ENCODE results near the gene PRM3. TPM values are rescaled to one million over a fixed set of nuclear protein-coding genes. Genes with fewer than 3 reads are reported as not detected.
A peak's percentile ranks its signal among the peaks of the same experiment; 100 is the strongest.
"Not testable (repeated sequence)": the region's sequence is repeated elsewhere in the genome, so short reads cannot be mapped to it uniquely, and the experiment has no call there.

The PRM3 gene
- total and polyA plus RNA-seq, 2 experiments from 2014 or later: not detected

DNA sequence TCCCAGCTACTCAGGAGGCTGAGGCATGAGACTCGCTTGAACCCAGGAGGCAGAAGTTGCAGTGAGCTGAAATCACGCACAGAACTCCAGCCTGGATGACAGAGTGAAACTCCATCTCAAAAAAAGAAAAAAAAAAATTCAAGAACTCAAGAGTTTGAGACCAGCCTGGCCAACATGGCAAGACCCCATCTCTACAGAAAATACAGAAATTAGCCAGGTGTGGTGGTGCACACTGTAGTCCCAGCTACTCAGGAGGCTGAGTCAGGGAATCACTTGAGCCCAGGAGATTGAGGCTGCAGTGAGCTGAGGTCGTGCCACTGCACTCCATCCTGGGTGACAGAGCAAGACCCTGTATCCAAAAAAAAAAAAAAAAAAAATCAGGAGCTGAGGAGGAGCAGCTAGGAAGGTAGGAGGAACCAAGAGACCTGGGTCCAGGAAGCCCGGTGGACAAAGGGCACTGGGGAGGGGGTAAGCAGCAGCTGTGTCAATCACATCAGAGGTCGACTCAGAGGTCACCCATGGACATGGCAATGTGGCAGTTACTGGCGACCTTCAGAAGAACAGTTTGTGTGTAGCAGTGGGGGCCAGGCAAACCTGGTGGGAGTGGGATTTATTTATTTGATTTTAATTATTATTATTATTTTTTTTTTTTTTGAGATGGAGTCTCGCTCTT is 18.8 kb upstream of the PRM3 start:
- Histone ChIP-seq H3K4me1 (ENCODE audit: low read depth) (peaks cover 13% of the 10 kb centered on the region), H3K36me3 (no peaks in the 10 kb centered on the region), H3K9me3 (ENCODE audit: low read depth) (no peaks in the 10 kb centered on the region), H3K27ac (no peak overlapping the region), H3K27me3 (no peaks in the 10 kb centered on the region), H3K4me3 (no peak overlapping the region)
- DNase-seq (ENCODE audit: low read depth in 1 of 2, low spot score in 1 of 2): no peak
- TF ChIP-seq, protein P1, sequence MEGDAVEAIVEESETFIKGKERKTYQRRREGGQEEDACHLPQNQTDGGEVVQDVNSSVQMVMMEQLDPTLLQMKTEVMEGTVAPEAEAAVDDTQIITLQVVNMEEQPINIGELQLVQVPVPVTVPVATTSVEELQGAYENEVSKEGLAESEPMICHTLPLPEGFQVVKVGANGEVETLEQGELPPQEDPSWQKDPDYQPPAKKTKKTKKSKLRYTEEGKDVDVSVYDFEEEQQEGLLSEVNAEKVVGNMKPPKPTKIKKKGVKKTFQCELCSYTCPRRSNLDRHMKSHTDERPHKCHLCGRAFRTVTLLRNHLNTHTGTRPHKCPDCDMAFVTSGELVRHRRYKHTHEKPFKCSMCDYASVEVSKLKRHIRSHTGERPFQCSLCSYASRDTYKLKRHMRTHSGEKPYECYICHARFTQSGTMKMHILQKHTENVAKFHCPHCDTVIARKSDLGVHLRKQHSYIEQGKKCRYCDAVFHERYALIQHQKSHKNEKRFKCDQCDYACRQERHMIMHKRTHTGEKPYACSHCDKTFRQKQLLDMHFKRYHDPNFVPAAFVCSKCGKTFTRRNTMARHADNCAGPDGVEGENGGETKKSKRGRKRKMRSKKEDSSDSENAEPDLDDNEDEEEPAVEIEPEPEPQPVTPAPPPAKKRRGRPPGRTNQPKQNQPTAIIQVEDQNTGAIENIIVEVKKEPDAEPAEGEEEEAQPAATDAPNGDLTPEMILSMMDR (IDR thresholded peaks at IDR 0.05; ENCODE audit: low read depth, low read length): no peak

GRCh38 chr16:11291091-11291703 is 17.8 kb upstream of the PRM3 start:
- Histone ChIP-seq H3K27ac (no peak overlapping the region), H3K4me1 (ENCODE audit: low read depth) (peaks cover 3% of the 10 kb centered on the region), H3K4me3 (no peak overlapping the region), H3K36me3 (no peaks in the 10 kb centered on the region), H3K9me3 (ENCODE audit: low read depth) (no peaks in the 10 kb centered on the region), H3K27me3 (no peaks in the 10 kb centered on the region)
- peak in 1 of 2 donors; percentile 39 for DNase-seq (ENCODE audit: low read depth in 1 of 2, low spot score in 1 of 2)
- TF ChIP-seq, protein P1 (IDR thresholded peaks at IDR 0.05; ENCODE audit: low read depth, low read length): no peak

DNA sequence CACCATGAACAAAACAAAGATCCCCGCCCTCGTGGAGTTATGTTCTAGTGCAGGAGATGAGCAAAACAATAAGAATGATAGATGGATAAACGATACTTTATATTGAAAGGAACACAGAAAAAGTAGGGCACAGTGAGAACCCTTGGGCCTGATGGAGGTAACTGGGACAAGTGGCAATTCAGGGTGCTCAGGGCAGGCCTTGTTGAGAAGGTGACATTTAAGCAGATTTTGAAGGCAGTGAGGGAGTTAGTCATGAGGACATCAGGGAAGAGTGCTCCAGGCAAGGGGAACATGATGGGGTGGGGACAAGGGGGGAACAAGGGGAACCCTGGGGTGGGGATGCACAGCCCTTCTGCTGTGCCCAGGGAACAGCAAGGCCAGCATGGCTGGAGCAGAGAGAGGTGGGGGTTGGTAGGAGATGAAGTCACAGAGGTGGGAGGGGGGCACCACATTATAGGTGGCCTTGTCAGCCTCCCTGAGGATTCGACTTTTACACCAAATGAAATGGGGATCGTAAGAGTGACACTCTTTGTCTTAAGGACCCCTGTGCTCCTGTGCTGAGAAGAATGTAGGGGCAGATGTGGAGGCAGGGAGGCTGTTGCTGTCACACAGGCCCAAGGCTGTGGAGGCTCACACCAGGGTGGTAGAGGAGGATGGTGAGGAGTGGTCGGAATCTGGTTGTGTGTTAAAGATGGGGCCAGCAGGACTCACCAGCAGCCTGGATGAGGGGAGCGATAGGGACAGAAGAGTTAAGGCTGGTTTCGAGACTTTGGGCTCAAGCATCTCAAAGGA is 16.9 kb upstream of the PRM3 start:
- TF ChIP-seq, protein P1 (IDR thresholded peaks at IDR 0.05; ENCODE audit: low read depth, low read length): no peak
- H3K4me1 ChIP-seq (ENCODE audit: low read depth): no peaks in the 10 kb centered on the region
- no peaks in the 10 kb centered on the region for H3K9me3 ChIP-seq (ENCODE audit: low read depth)
- H3K27me3 ChIP-seq: no peaks in the 10 kb centered on the region
- H3K27ac ChIP-seq: no peak overlapping the region
- H3K4me3 ChIP-seq: no peak overlapping the region
- no peak for DNase-seq (ENCODE audit: low read depth in 1 of 2, low spot score in 1 of 2)
- H3K36me3 ChIP-seq: no peaks in the 10 kb centered on the region

GRCh38 chr16:11289696-11290095 is 16.3 kb upstream of the PRM3 start:
- not testable (repeated sequence) for H3K36me3 ChIP-seq; H3K27ac ChIP-seq; H3K27me3 ChIP-seq; H3K4me3 ChIP-seq; DNase-seq (ENCODE audit: low read depth in 1 of 2, low spot score in 1 of 2); H3K9me3 ChIP-seq (ENCODE audit: low read depth); H3K4me1 ChIP-seq (ENCODE audit: low read depth)

- Histone ChIP-seq H3K4me1 (ENCODE audit: low read depth) (no peaks in the 10 kb centered on the region), H3K4me3 (no peak overlapping the region), H3K27me3 (no peaks in the 10 kb centered on the region), H3K36me3 (no peaks in the 10 kb centered on the region), H3K27ac (no peak overlapping the region), H3K9me3 (ENCODE audit: low read depth) (no peaks in the 10 kb centered on the region)
- DNase-seq (ENCODE audit: low read depth in 1 of 2, low spot score in 1 of 2): no peak
- TF ChIP-seq, protein P1 (IDR thresholded peaks at IDR 0.05; ENCODE audit: low read depth, low read length): no peak
These were observed 15.8 kb upstream of the PRM3 start for GRCh38 chr16:11289202-11289601.

- DNase-seq (ENCODE audit: low read depth in 1 of 2, low spot score in 1 of 2): no peak
- TF ChIP-seq, protein P1 (IDR thresholded peaks at IDR 0.05; ENCODE audit: low read depth, low read length): no peak
- H3K4me3 ChIP-seq: no peak overlapping the region
- H3K27ac ChIP-seq: no peak overlapping the region
- H3K4me1 ChIP-seq (ENCODE audit: low read depth): no peaks in the 10 kb centered on the region
- H3K36me3 ChIP-seq: no peaks in the 10 kb centered on the region
- H3K9me3 ChIP-seq (ENCODE audit: low read depth): no peaks in the 10 kb centered on the region
- H3K27me3 ChIP-seq: no peaks in the 10 kb centered on the region
These were observed 12.4 kb upstream of the PRM3 start for GRCh38 chr16:11285842-11286241.
